Measurements from ENCODE around the gene MED9.

DNA sequence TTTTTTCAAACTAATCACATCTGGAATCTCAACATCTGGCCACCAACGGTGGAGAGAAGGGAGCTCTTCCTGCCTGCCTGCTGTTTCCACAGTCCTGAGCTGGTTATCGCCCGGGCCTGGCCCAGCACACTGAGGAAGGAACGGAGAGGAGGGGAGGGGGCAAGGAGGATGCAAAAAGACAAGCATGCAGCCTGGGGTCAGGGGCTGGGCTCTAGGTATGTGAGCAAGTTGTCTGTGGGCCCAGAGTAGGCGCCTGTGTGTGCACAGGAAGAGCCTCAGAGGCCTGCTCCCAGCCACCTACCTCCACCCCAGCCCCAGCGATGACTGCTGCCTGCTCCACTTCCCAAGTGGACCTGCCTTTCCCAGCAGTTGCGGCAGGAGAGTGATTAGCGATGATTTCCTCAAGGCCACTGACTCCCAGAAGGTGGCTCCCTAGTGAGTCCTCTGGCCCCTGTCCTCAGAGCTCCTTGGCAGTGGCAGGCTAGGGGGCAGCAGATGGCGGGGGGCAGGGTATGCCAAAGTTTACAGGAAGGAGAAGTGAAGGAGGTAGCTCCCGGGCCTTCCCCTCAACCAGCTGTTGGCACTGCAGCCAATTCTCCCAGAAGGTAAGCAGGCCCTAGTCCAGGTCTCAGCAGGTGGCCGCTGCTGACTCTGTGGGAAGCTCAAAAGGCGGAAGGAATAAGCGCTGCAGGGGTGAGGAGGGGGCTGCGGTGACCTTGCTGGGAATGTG lies 46.4 kb downstream of the MED9 start:
- TF ChIP-seq, protein P1, sequence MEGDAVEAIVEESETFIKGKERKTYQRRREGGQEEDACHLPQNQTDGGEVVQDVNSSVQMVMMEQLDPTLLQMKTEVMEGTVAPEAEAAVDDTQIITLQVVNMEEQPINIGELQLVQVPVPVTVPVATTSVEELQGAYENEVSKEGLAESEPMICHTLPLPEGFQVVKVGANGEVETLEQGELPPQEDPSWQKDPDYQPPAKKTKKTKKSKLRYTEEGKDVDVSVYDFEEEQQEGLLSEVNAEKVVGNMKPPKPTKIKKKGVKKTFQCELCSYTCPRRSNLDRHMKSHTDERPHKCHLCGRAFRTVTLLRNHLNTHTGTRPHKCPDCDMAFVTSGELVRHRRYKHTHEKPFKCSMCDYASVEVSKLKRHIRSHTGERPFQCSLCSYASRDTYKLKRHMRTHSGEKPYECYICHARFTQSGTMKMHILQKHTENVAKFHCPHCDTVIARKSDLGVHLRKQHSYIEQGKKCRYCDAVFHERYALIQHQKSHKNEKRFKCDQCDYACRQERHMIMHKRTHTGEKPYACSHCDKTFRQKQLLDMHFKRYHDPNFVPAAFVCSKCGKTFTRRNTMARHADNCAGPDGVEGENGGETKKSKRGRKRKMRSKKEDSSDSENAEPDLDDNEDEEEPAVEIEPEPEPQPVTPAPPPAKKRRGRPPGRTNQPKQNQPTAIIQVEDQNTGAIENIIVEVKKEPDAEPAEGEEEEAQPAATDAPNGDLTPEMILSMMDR (IDR thresholded peaks at IDR 0.05; ENCODE audit: poor library complexity, severe bottlenecking): no peak
- TF ChIP-seq EZH2 (IDR thresholded peaks at IDR 0.05; ENCODE audit: borderline replicate concordance, insufficient read depth, low read length, poor library complexity, severe bottlenecking) (no peak), POLR2AphosphoS5 (IDR thresholded peaks at IDR 0.05) (no peak), TAF1 (IDR thresholded peaks at IDR 0.05; ENCODE audit: low read depth) (no peak), EP300 (conservative IDR thresholded peaks at IDR 0.05; ENCODE audit: poor library complexity, severe bottlenecking) (no peak), MXI1 (conservative IDR thresholded peaks at IDR 0.05; ENCODE audit: poor library complexity, severe bottlenecking) (no peak), SMC3 (conservative IDR thresholded peaks at IDR 0.05; ENCODE audit: poor library complexity) (no peak)
- TF ChIP-seq, protein P2, sequence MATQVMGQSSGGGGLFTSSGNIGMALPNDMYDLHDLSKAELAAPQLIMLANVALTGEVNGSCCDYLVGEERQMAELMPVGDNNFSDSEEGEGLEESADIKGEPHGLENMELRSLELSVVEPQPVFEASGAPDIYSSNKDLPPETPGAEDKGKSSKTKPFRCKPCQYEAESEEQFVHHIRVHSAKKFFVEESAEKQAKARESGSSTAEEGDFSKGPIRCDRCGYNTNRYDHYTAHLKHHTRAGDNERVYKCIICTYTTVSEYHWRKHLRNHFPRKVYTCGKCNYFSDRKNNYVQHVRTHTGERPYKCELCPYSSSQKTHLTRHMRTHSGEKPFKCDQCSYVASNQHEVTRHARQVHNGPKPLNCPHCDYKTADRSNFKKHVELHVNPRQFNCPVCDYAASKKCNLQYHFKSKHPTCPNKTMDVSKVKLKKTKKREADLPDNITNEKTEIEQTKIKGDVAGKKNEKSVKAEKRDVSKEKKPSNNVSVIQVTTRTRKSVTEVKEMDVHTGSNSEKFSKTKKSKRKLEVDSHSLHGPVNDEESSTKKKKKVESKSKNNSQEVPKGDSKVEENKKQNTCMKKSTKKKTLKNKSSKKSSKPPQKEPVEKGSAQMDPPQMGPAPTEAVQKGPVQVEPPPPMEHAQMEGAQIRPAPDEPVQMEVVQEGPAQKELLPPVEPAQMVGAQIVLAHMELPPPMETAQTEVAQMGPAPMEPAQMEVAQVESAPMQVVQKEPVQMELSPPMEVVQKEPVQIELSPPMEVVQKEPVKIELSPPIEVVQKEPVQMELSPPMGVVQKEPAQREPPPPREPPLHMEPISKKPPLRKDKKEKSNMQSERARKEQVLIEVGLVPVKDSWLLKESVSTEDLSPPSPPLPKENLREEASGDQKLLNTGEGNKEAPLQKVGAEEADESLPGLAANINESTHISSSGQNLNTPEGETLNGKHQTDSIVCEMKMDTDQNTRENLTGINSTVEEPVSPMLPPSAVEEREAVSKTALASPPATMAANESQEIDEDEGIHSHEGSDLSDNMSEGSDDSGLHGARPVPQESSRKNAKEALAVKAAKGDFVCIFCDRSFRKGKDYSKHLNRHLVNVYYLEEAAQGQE (IDR thresholded peaks at IDR 0.05; ENCODE audit: borderline replicate concordance): no peak

Measured in neural cell (in vitro differentiated cells).